Chondrocyte (in vitro differentiated cells): ENCODE results near the gene PARD3B. TPM values are rescaled to one million over a fixed set of nuclear protein-coding genes. Genes with fewer than 3 reads are reported as not detected.

Source experiments
- DNase-seq: peaks from one replicate; pipeline ENCODE4 v3.0.0; 2021; ENCODE audit warnings: mixed read lengths, low spot score
- H3K27ac Mint-ChIP-seq: one replicate; pipeline ENCODE4 v1.8.0; 2021; ENCODE audit warnings: mild to moderate bottlenecking, moderate library complexity, mixed read lengths; ENCODE audit not compliant: unreplicated experiment
- H3K27me3 Mint-ChIP-seq: 2 replicates; pipeline ENCODE4 v1.8.0; 2021; ENCODE audit warnings: low read depth, mixed read lengths
- H3K36me3 Mint-ChIP-seq: 2 replicates; pipeline ENCODE4 v1.8.0; 2021; ENCODE audit warnings: low read depth, mixed read lengths
- H3K4me1 Mint-ChIP-seq: 2 replicates; pipeline ENCODE4 v1.8.0; 2021; ENCODE audit warnings: low read depth, mild to moderate bottlenecking, mixed read lengths
- H3K4me3 Mint-ChIP-seq: one replicate; pipeline ENCODE4 v1.8.0; 2021; ENCODE audit warnings: mild to moderate bottlenecking, moderate library complexity, mixed read lengths; ENCODE audit not compliant: unreplicated experiment
- H3K9me3 Mint-ChIP-seq: 2 replicates; pipeline ENCODE4 v1.8.0; 2021; ENCODE audit warnings: low read depth, mixed read lengths
- total RNA-seq: library from RNA; stranded (reverse); gene quantifications from 3 replicates; pipeline ENCODE4 v1.2.1, GENCODE V29; 2021
- TF ChIP-seq, protein P1 (sequence below): fragments of 200-600 bp; sonication (generic); IDR thresholded peaks from 2 replicates; pipeline ENCODE4 v1.5.0; 2021; ENCODE audit warnings: antibody characterized with exemption, mild to moderate bottlenecking, moderate library complexity

PARD3B gene
- total RNA-seq, 1 donor from 2014 or later: 24.9 TPM

DNA sequence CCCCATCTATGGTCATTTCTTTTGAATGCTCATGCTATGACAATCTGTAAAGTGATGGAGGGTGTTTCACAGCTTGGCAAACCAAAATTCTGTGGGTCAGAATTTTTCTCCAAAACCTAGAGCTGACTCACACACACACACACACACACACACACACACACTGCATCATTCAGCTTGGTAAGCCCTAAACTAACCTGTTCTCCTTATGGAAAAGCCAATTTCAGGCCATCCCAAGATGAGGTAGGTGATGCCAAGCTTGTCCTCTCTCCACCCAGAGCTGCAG is 1092.0 kb downstream of the PARD3B start:
- no peak overlapping the region for H3K4me3 Mint-ChIP-seq
- peaks cover 5% of the 10 kb centered on the region for H3K9me3 Mint-ChIP-seq
- peaks cover 2% of the 10 kb centered on the region for H3K36me3 Mint-ChIP-seq
- TF ChIP-seq, protein P1, sequence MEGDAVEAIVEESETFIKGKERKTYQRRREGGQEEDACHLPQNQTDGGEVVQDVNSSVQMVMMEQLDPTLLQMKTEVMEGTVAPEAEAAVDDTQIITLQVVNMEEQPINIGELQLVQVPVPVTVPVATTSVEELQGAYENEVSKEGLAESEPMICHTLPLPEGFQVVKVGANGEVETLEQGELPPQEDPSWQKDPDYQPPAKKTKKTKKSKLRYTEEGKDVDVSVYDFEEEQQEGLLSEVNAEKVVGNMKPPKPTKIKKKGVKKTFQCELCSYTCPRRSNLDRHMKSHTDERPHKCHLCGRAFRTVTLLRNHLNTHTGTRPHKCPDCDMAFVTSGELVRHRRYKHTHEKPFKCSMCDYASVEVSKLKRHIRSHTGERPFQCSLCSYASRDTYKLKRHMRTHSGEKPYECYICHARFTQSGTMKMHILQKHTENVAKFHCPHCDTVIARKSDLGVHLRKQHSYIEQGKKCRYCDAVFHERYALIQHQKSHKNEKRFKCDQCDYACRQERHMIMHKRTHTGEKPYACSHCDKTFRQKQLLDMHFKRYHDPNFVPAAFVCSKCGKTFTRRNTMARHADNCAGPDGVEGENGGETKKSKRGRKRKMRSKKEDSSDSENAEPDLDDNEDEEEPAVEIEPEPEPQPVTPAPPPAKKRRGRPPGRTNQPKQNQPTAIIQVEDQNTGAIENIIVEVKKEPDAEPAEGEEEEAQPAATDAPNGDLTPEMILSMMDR: no peak
- no peak overlapping the region for H3K27ac Mint-ChIP-seq
- H3K27me3 Mint-ChIP-seq: no peaks in the 10 kb centered on the region
- peaks cover 6% of the 10 kb centered on the region for H3K4me1 Mint-ChIP-seq
- DNase-seq: no peak

DNA sequence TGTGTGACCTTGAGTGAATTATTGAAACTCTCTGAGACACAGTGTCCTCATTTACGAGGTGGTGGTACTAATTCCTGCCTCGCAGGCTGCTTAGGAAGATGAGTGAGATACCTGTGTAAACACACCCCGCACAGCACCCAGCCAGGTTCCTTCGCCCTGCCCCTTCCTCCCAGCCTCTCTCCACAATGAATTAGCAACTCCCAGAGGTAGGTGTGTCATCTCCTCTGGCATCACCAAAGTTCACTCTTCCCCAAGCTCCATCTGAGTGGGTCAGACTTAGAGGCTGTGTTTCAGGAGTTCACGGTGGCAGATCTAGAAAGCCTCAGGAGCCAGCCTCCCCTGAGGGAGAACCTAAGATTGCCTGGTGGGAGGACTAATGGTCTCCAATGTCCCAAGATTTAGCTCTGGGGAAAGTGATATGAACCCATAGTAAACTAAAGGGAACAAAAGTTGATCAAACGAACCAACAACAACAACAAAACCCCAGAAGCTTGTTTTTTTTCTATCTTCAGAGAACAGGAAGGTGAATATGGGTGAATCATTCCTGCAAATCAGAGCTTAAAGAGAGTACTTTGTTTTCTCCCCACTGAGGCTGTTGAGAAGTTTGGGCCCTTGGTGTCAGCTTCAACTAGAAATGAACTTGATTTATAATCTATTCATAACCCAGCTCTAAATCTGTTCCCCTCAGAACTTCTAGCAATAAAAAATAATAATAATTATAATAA is 1092.7 kb downstream of the PARD3B start:
- peaks cover 6% of the 10 kb centered on the region for H3K4me1 Mint-ChIP-seq
- H3K4me3 Mint-ChIP-seq: no peak overlapping the region
- no peaks in the 10 kb centered on the region for H3K27me3 Mint-ChIP-seq
- TF ChIP-seq, protein P1: no peak
- peaks cover 2% of the 10 kb centered on the region for H3K36me3 Mint-ChIP-seq
- DNase-seq: no peak
- H3K27ac Mint-ChIP-seq: no peak overlapping the region
- H3K9me3 Mint-ChIP-seq: peaks cover 5% of the 10 kb centered on the region

DNA sequence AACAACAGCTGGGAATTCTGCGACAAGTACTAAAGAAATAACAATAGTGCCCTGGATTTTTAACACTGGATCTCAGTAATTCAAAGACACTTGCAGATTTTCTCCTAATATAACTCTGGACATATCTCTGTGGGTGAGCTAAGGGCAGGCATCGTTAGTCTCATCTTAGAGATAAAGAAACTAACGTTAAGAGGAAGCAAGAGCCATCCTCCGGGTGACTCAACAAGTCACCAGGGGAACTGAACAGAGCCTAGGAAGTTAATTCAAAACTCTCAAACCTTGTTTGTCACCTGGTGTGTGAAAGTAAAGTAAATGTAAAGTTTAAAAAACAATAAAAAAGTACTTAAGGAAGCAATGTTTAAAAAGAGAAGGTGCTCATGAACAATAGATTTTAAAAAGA is 1095.4 kb downstream of the PARD3B start:
- TF ChIP-seq, protein P1: no peak
- DNase-seq: no peak
- Mint-ChIP-seq H3K27me3 (no peaks in the 10 kb centered on the region), H3K27ac (no peak overlapping the region), H3K4me3 (no peak overlapping the region), H3K9me3 (peaks cover 5% of the 10 kb centered on the region), H3K36me3 (peaks cover 2% of the 10 kb centered on the region), H3K4me1 (peaks cover 12% of the 10 kb centered on the region)

DNA sequence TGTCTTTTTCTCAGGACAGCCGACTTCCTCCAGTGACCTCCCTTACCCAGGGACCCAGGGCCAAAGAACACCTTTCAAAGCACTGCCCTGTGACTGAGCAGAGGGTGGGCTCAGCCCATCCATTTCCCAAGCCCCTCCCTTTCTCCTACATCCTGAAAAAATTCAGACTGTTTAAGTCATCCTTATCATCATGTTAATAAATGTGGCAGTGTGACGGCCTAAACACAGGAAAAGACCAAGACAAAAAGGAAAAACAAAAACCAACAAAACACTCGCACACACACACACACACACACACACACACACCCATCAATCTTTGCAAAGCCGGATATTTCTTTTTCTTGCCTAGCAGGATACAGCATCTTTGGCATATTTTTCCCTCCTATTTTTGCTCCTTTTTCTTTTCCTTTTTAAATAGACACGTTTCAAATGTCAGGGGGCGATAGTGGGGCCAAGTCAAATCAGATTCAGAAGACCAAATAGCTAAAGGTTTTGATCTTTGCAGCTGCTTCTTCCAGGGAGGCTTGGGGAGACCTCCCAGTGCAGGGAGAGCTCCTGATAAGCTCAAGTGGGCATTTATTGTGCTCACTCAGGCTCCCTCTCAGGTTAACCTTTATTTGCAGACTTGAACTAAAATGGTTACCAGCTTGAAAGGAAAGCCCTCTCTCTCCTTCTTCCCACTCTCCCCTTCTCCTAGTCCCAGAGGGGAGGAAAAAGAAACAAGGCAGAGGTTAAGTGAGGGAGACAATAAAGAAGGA is 1097.5 kb downstream of the PARD3B start:
- Mint-ChIP-seq H3K4me1 (peaks cover 6% of the 10 kb centered on the region), H3K4me3 (no peak overlapping the region), H3K27ac (no peak overlapping the region), H3K36me3 (peaks cover 2% of the 10 kb centered on the region), H3K9me3 (peaks cover 5% of the 10 kb centered on the region), H3K27me3 (no peaks in the 10 kb centered on the region)
- DNase-seq: no peak
- TF ChIP-seq, protein P1: no peak

DNA sequence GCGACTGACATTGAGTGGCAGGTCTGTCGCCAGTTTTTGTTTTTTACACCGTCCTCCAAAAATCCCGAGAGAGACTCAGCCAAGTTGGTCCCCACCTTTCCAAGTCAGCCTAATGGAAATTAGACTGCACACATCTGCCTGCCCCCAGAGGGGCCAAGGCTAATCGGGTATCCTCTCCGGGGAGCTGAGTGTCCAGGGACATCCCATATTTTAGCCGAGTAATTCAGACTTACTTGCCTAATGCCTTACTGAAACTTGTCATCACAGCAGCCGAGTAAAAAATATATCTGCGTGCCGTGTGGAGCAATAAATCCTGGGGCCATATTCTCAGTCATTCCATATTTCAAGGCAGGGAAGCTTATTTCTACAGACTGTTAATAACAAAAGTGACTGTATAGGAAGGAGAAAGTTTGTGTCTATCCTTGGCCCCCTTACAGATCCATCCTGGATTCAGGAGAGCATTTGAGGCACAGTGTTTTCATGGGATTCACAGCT is 1098.2 kb downstream of the PARD3B start:
- Mint-ChIP-seq H3K36me3 (peaks cover 2% of the 10 kb centered on the region), H3K27me3 (no peaks in the 10 kb centered on the region), H3K4me3 (no peak overlapping the region), H3K9me3 (peaks cover 5% of the 10 kb centered on the region), H3K4me1 (peaks cover 6% of the 10 kb centered on the region), H3K27ac (no peak overlapping the region)
- TF ChIP-seq, protein P1: no peak
- no peak for DNase-seq
